IgD-negative memory B cell (primary cell): ENCODE measurements around the gene ANKRD24. TPM values are rescaled to one million over a fixed set of nuclear protein-coding genes. Genes with fewer than 3 reads are reported as not detected.
A peak's percentile ranks its signal among the peaks of the same experiment; 100 is the strongest.
"Not testable (repeated sequence)": the region's sequence is repeated elsewhere in the genome, so short reads cannot be mapped to it uniquely, and the experiment has no call there.

Experiments
- H3K27ac Mint-ChIP-seq, 3 donors: one replicate each; pipeline ENCODE4 v1.8.0; 2020 to 2022; ENCODE audit warnings: mild to moderate bottlenecking in 3 of 3, mixed read lengths in 3 of 3, moderate library complexity in 1 of 3
- H3K27me3 Mint-ChIP-seq: one replicate; pipeline ENCODE4 v1.8.0; 2021; ENCODE audit warnings: mixed read lengths
- H3K36me3 Mint-ChIP-seq: one replicate; pipeline ENCODE4 v1.8.0; 2020; ENCODE audit warnings: mild to moderate bottlenecking, mixed read lengths
- H3K4me1 Mint-ChIP-seq, 3 donors: one replicate each; pipeline ENCODE4 v1.8.0; 2020 to 2022; ENCODE audit warnings: mixed read lengths in 3 of 3, mild to moderate bottlenecking in 1 of 3
- H3K4me3 Mint-ChIP-seq, 4 donors: one replicate each; pipeline ENCODE4 v1.8.0; 2020 to 2022; ENCODE audit warnings: mild to moderate bottlenecking in 4 of 4, mixed read lengths in 4 of 4, moderate library complexity in 3 of 4
- H3K9me3 Mint-ChIP-seq, 3 donors: one replicate each; pipeline ENCODE4 v1.8.0; 2020 to 2021; ENCODE audit warnings: mixed read lengths in 3 of 3, mild to moderate bottlenecking in 1 of 3
- polyA plus RNA-seq: library from polyadenylated mRNA; unstranded; fragments of 300-500 nt; fragmentation: Illumina TruSeq; gene quantifications from one replicate; pipeline ENCODE4 v1.2.3, GENCODE V29; 2021

Gene ANKRD24
- polyA plus RNA-seq, 1 donor from 2014 or later, result not detected

DNA sequence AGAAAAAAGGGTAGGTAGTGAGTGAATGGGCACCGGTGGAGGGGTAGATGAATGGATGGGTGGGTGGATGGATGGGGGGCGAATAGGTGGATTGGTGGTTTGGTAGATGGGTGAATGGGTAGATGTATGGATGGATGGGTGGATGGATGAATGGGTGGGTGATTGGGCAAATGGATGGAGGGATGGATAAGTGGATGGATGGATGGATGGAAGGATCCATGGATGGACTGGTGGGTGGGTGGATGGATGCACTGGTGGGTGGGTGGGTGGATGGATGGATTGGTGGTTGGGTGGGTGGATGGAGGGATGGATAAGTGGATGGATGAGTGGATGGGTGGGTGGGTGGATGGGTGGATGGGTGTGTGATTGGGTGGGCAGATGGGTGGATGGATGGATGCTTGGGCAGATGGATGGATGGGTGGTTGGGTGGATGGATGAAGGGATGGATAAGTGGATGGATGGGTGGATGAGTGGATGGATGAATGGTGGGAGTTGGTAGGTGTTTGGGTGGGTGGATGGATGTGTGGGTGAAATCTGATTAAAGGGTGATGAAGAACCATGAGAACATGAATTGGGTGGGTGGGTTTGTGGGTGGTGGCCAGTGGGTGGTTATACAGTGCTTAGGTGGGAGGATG is 2.3 kb downstream of the ANKRD24 start:
- Mint-ChIP-seq H3K36me3 (peaks cover 2% of the 10 kb centered on the region), H3K27ac (no peak overlapping the region), H3K27me3 (peaks cover 7% of the 10 kb centered on the region), H3K4me3 (peak overlapping the region in 1 of 4 donors; percentile 18), H3K9me3 (peaks cover 0 to 1% (median 0%) of the 10 kb centered on the region in 3 donors), H3K4me1 (peaks cover 12 to 23% (median 20%) of the 10 kb centered on the region in 3 donors)

DNA sequence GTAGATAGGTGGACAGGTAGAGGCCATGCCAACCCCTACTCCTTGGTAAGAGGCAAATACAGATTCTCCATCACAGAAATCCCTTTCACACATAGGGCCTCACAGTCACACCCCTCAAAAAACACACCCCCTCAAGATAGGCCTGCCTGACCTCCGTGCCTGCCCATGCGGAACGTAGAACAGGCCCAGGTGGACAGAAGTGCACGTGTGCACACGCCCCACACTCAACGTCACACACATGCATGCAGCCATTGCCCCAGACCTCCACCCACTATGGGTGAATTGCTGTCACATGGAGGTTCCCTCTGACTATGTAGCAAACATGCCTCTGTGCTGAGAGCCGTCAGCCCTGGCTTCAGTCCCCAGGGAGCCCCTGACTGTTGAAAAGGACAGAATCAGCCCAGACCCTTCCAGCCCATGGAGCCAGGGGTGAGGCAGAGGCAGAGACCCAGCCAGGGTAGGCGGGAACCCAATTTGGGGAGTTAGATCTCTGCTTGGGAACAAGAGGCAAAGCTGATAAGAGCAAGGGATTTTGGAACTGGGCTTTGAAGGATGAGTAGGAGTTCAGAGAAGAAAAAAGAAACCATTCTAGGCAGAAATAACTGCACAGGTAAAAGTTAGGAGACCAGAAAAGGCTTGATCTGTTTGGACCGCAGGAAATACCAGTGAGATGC is 3.1 kb downstream of the ANKRD24 start:
- Mint-ChIP-seq H3K9me3 (peaks cover 0 to 1% (median 0%) of the 10 kb centered on the region in 3 donors), H3K27me3 (peaks cover 7% of the 10 kb centered on the region), H3K4me1 (peaks cover 12 to 19% (median 17%) of the 10 kb centered on the region in 3 donors), H3K36me3 (peaks cover 2% of the 10 kb centered on the region), H3K27ac (peak overlapping the region; percentile 0 to 13 (median 2)), H3K4me3 (peak overlapping the region in 1 of 4 donors; percentile 2)

DNA sequence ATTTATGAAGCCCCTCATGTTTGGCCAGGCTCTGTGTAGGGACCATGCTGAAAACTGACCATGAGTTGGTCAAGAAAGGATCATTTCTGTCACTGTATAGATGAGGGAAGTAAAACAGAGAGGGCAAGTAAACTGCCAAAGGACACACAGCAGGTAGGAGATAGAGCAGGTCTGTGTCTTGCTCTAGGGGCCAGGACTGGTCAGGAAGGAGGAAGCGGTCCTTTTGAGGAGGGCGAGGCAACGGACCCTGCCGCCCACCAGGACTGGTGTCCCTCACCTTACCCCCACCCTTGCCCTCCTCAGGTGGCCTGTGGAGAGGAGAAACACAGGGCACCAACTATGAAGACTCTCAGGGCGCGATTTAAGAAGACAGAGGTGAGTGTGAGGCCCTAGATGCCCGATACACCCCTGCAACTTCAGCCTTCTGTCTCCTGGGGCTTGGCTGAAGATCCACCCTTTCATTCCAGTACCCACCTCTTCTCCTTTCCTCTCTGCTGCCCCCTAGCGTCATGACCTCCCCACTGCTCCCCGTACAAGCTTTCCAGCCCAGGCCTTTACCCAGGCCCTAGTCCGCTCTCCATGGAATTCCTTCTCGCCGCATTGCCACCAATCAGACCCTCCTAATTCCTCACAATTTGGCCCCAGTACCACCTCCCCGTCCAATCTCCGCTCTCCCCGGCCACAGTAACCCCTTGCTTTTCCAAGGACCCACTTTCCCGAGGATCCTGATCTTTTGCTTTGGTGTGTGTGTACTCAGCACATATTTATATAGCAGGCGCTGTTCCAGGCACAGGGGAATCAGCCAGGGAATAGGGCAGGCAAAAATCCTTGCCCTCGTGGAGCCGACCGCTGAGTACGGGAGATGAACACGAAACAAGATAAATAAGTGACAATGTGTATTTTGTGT is 3.9 kb downstream of the ANKRD24 start:
- peak overlapping the region in 1 of 4 donors; percentile 2 for H3K4me3 Mint-ChIP-seq
- peaks cover 2% of the 10 kb centered on the region for H3K36me3 Mint-ChIP-seq
- peaks cover 8 to 12% (median 9%) of the 10 kb centered on the region in 3 donors for H3K4me1 Mint-ChIP-seq
- H3K9me3 Mint-ChIP-seq, result peaks cover 0 to 1% (median 0%) of the 10 kb centered on the region in 3 donors
- H3K27ac Mint-ChIP-seq, result peak overlapping the region in 2 of 3 donors; percentile 0 to 13
- H3K27me3 Mint-ChIP-seq, result peaks cover 10% of the 10 kb centered on the region

DNA sequence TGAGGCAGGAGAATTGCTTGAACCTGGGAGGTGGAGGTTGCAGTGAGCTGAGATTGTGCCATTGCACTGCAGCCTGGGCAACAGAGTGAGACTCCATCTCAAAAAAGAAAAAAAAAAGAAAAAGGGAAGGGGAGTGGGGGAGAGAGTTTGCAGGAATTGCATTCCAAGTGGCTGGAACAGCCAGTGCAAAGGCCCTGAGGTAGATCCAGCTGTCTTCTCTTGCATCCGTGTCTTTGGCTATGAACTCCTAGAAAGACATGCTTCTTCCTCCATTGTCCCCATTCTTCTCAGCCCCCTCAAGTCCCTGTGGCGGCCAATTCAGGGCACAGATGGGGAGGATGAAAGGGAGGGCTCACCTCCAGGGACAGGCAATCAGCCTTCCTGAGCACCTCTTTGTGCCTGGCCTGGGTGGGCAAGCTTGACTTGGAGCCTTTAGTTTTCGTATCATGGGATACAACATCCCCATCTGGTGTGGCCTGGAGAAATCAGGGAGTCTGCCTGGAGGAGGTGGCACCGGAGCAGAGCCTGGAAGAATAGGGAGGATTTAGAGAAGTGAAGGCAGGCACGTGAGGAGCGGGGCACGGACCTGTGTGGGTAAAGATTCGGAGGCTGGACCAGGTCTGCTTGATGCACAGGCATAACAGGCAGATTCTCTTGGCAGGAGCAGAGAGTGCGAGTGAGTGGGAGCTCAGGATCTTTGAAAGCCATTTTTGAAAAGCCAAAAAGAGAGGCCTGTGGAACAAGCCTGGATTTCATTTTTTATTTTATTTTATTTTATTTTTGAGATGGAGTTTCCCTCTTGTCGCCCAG is 5.0 kb downstream of the ANKRD24 start:
- no peak overlapping the region for H3K27ac Mint-ChIP-seq
- H3K4me3 Mint-ChIP-seq, result no peak overlapping the region
- peaks cover 10% of the 10 kb centered on the region for H3K27me3 Mint-ChIP-seq
- H3K9me3 Mint-ChIP-seq, result peaks cover 0 to 1% (median 0%) of the 10 kb centered on the region in 3 donors
- peaks cover 3 to 6% (median 5%) of the 10 kb centered on the region in 3 donors for H3K4me1 Mint-ChIP-seq
- no peaks in the 10 kb centered on the region for H3K36me3 Mint-ChIP-seq

DNA sequence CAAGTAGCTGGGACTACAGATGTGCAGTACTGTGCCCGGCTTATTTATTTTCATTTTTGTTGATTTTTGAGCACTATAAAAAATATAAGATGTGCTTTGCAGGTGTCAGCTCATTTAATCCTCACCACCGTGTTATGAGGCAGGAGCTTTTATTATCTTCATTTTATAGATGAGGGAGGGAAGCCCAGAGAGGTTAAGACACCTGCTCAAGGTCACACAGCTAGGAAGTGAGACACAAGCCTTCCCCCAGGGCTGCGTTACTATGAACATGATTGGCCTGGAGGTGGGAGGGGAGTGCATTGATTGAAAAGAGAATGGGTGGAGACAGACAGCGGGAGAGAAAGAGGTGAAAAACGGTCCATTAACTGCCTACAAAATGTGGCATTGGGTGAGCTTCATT is 7.2 kb downstream of the ANKRD24 start:
- no peak overlapping the region for H3K27ac Mint-ChIP-seq
- peaks cover 20% of the 10 kb centered on the region for H3K27me3 Mint-ChIP-seq

DNA sequence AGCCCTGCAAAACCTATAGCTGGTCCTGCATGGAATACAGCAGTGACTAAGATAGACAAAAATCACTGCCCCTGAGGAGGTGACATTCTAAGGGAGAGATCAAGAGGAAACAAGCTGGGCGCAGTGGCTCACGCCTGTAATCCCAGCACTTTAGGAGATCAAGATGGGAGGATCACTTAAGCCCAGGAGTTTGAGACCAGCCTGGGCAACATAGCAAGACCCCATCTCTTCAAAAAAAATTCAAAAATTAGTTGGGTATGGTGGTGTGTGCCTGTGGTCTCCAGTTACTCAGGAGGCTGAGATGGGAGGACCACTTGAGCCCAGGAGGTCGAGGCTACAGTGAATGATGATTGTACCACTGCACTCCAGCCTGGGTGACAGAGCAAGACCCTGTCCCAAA is 10.0 kb downstream of the ANKRD24 start:
- H3K9me3 Mint-ChIP-seq, H3K4me3 Mint-ChIP-seq, H3K27ac Mint-ChIP-seq, H3K36me3 Mint-ChIP-seq, H3K4me1 Mint-ChIP-seq: not testable (repeated sequence)
- peaks cover 44% of the 10 kb centered on the region for H3K27me3 Mint-ChIP-seq

More for the DNA sequence above, 7.2 kb downstream of the ANKRD24 start:
- Mint-ChIP-seq H3K4me1 (peaks cover 0 to 5% (median 3%) of the 10 kb centered on the region in 3 donors), H3K36me3 (peaks cover 1% of the 10 kb centered on the region), H3K9me3 (peaks cover 0 to 1% (median 0%) of the 10 kb centered on the region in 3 donors), H3K4me3 (no peak overlapping the region)

DNA sequence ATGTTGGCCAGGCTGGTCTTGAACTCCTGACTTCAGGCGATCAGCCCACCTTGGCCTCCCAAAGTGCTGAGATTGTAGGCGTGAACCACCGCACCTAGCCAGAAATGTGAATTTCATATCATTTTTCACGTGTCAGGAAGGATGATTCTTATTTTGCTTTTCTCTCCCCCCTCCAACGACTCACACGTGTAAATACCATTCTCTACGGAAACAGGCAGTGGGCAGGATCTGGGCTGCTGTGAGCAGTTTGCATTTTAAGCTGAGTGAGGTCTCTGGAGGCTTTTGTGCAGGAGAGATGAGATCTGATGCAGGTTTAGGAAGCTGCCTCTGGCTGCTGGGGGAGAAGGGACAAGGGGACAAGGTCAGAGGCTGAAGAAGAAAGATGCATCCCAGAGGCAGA is 11.9 kb downstream of the ANKRD24 start:
- H3K4me3 Mint-ChIP-seq, result no peak overlapping the region
- H3K27ac Mint-ChIP-seq, result peak overlapping the region in 1 of 3 donors; percentile 67
- peaks cover 0 to 3% (median 1%) of the 10 kb centered on the region in 3 donors for H3K9me3 Mint-ChIP-seq
- peaks cover 0 to 15% (median 7%) of the 10 kb centered on the region in 3 donors for H3K4me1 Mint-ChIP-seq
- H3K36me3 Mint-ChIP-seq, result peaks cover 1% of the 10 kb centered on the region
- peaks cover 54% of the 10 kb centered on the region for H3K27me3 Mint-ChIP-seq

DNA sequence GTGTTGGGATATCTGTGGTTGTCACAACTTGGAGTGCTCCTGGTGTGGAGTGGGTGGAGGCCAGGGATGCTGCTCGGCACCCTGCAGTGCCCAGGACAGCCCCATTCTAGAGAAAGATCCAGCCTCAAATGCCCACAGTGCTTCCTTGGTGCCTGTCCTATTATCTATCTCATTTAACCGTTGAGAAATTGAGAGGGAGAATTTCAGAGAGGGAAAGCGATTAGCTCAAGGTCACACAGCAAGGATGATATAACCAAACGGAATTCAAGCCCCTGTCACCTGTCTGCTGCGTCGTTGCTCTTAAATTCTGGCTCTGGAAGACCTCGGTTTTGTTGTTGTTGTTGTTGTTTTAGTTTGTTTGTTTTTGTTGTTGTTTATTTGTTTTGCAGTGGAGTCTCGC is 13.5 kb downstream of the ANKRD24 start:
- Mint-ChIP-seq H3K4me3 (peak overlapping the region in 1 of 4 donors; percentile 43), H3K27ac (no peak overlapping the region), H3K9me3 (peaks cover 0 to 3% (median 3%) of the 10 kb centered on the region in 3 donors), H3K27me3 (peaks cover 54% of the 10 kb centered on the region), H3K36me3 (peaks cover 1% of the 10 kb centered on the region), H3K4me1 (peaks cover 0 to 15% (median 7%) of the 10 kb centered on the region in 3 donors)

DNA sequence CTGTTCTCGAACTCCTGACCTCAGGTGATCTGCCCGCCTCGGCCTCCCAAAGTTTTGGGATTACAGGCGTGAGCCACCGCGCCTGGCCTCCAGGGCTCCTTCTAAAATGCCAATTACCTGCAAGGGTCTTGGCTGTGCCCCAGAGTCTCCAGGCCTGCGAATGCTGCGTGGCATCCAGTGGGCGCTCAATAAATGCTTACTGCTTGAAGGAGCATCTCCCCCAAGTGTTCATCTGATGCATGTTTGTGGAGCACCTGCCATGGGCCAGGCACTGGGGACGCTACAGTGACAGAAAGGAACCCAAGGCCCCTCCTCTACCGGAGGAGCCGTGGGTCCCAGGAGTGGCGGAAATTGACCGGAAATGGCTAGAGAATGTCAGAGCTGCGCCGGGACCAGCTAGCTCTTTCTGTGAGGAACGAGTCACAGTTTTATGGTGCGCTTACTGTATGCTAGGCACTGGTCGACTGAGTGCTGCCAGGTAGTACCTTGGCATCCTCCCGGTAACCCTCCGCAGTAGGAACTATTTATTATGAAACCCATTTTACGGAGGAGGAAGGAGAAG is 14.2 kb downstream of the ANKRD24 start:
- peaks cover 55% of the 10 kb centered on the region for H3K27me3 Mint-ChIP-seq
- peak overlapping the region in 1 of 4 donors; percentile 27 for H3K4me3 Mint-ChIP-seq
- peak overlapping the region in 1 of 3 donors; percentile 96 for H3K27ac Mint-ChIP-seq
- H3K4me1 Mint-ChIP-seq, result peaks cover 0 to 15% (median 7%) of the 10 kb centered on the region in 3 donors
- H3K9me3 Mint-ChIP-seq, result peaks cover 0 to 4% (median 3%) of the 10 kb centered on the region in 3 donors
- H3K36me3 Mint-ChIP-seq, result peaks cover 1% of the 10 kb centered on the region

DNA sequence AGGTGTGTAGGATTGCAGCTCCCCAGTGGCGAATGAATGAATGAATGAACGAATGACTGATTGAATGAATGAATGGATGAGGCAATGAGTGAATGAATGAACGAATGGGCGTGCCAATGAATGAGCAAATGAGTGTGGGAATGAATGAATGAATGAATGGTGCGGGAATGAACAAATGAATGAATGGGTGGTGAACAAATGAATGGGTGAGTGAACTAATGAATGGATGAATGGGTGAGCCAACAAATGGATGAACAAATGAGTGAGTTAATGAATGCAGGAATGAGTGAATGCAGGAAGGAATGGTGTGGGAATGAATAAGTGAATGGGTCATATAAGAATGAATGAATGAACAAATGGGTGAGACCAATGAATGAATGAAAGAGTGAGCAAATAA is 14.7 kb downstream of the ANKRD24 start:
- Mint-ChIP-seq H3K4me1 (peaks cover 0 to 15% (median 9%) of the 10 kb centered on the region in 3 donors), H3K27ac (peak overlapping the region in 2 of 3 donors; percentile 87 to 96), H3K27me3 (peaks cover 55% of the 10 kb centered on the region), H3K36me3 (peaks cover 1% of the 10 kb centered on the region), H3K9me3 (peaks cover 0 to 4% (median 3%) of the 10 kb centered on the region in 3 donors), H3K4me3 (peak overlapping the region in 1 of 4 donors; percentile 27)

DNA sequence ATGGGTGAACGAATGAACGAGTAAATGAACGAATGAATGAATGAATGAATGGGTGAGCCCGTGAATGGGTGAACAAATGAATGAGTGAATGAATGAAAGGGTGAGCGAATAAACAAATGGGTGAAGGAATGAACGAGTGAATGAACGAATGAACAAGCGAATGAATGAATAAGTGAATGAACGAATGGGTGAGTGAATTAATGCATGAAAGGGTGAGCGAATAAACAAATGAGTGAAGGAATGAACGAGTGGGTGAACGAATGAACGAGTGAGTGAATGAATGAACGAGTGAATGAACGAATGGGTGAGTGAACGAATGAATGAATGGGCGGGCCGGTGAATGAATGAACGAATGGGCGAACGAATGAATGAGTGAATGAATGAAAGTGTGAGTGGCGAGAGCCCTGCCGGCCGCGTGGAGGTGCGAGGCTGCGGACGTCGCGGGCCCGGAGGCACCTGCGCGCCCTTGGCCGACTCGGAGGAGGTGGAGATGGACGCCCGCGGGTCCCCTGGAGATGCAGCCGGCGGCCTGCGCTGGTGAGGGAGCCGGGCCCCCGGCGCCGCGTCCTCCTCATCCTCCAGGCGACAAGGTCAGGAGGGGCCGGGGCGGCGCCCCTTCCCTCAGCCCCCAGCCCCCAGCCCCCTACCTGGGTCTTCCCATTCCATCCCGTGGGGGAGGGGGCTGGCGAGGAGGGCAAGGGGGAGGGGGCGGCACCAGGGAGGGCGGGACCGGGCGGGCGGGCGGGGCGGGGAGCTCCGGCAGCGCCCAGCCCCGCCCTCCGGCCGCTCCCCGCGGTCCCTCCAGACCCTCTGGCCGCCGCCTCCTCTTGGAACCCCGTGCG is 15.4 kb downstream of the ANKRD24 start:
- Mint-ChIP-seq H3K4me3 (no peak overlapping the region), H3K36me3 (peaks cover 1% of the 10 kb centered on the region), H3K4me1 (peaks cover 0 to 15% (median 10%) of the 10 kb centered on the region in 3 donors), H3K9me3 (peaks cover 0 to 4% (median 3%) of the 10 kb centered on the region in 3 donors), H3K27me3 (peaks cover 55% of the 10 kb centered on the region), H3K27ac (peak overlapping the region in 2 of 3 donors; percentile 72 to 96)

DNA sequence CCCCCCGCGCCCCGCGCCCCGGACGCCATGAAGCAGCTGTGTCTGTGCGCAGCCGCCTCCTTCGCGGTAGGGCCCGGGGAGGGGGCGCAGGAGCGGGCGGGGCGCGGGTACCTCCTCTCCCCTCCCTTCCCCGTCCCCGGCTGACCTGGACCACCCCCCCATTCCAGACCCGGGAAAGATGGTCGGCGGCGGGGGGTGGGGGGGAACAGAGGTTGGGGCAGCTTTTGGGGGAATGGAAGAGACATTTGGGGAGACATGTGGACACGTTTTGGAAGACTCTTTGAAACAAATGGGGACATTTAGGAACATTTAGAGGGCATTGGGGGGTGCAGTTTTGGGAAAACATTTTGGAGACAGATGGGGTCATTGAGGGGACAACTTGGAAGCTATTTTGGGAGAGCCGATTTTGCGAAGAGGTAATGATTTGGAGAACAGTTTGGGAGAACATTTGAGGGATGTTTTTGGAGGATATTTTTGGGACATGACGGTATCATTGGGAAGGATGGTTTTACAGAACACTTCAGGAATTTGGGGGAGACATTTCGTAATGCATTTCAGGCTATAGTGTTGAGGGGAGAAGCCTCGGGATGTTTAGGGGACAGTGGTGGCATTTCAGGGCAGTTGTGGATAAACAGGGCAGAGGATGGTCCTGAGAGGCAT is 16.1 kb downstream of the ANKRD24 start:
- Mint-ChIP-seq H3K9me3 (peaks cover 0 to 4% (median 3%) of the 10 kb centered on the region in 3 donors), H3K27ac (peak overlapping the region in 2 of 3 donors; percentile 53 to 92), H3K36me3 (peaks cover 1% of the 10 kb centered on the region), H3K4me1 (peaks cover 0 to 15% (median 8%) of the 10 kb centered on the region in 3 donors), H3K4me3 (peak overlapping the region in 1 of 4 donors; percentile 19), H3K27me3 (peaks cover 51% of the 10 kb centered on the region)
